ENCODE results near the gene SLC6A4. TPM values are rescaled to one million over a fixed set of nuclear protein-coding genes. Genes with fewer than 3 reads are reported as not detected.

SLC6A4 gene
- total and polyA plus RNA-seq, 4 donors, result 0.05 to 0.70 TPM; not detected in 2

- no peaks in the 10 kb centered on the region for H3K27me3 ChIP-seq (ENCODE audit: control insufficient read depth in 4 of 4, insufficient read depth in 4 of 4, low read length in 3 of 4)
- WGBS, result 39% methylated on average over 21 of the region's 21 CpGs
Observed at GRCh38 chr17:30237296-30238002, 2.0 kb upstream of the SLC6A4 start.

More at GRCh38 chr17:30237296-30238002, 2.0 kb upstream of the SLC6A4 start:
- Histone ChIP-seq H3K4me3 (ENCODE audit: low read depth in 1 of 3, low read length in 3 of 3) (no peak overlapping the region), H3K27ac (ENCODE audit: low read depth in 1 of 2, low read length in 2 of 2) (no peak overlapping the region), H3K9ac (ENCODE audit: low read depth in 1 of 2, low read length in 2 of 2) (no peak overlapping the region), H3K36me3 (ENCODE audit: control insufficient read depth in 4 of 4, insufficient read depth in 3 of 4, low read depth in 1 of 4, low read length in 3 of 4) (no peaks in the 10 kb centered on the region), H3K4me1 (ENCODE audit: control insufficient read depth in 4 of 4, insufficient read depth in 4 of 4, low read length in 3 of 4) (peaks cover 11 to 17% (median 16%) of the 10 kb centered on the region in 4 donors), H3K9me3 (ENCODE audit: control insufficient read depth in 4 of 4, low read length in 3 of 4) (no peaks in the 10 kb centered on the region)
- TF ChIP-seq YY1 (IDR thresholded peaks at IDR 0.05) (no peak), CTCF (IDR thresholded peaks at IDR 0.05; ENCODE audit: low read depth, low read length, missing input control) (no peak), SP1 (IDR thresholded peaks at IDR 0.05) (no peak), TAF1 (conservative IDR thresholded peaks at IDR 0.05) (no peak), RAD21 (IDR thresholded peaks at IDR 0.05) (no peak), FOXA1 (IDR thresholded peaks at IDR 0.05) (no peak), GABPA (IDR thresholded peaks at IDR 0.05 in 1 of 2, conservative IDR thresholded peaks at IDR 0.05 in 1 of 2) (no peak), HNF4G (IDR thresholded peaks at IDR 0.05) (no peak), ATF3 (IDR thresholded peaks at IDR 0.05) (no peak), RXRA (IDR thresholded peaks at IDR 0.05) (no peak), REST (IDR thresholded peaks at IDR 0.05) (no peak), FOXA2 (IDR thresholded peaks at IDR 0.05) (no peak), MAX (IDR thresholded peaks at IDR 0.05) (no peak), JUND (IDR thresholded peaks at IDR 0.05) (no peak), EGR1 (IDR thresholded peaks at IDR 0.05; ENCODE audit: low read depth in 2 of 2) (no peak), NR2F2 (IDR thresholded peaks at IDR 0.05) (no peak), HNF4A (conservative IDR thresholded peaks at IDR 0.05) (no peak), ZBTB33 (IDR thresholded peaks at IDR 0.05) (no peak)
- no peak for DNase-seq (ENCODE audit: low spot score)

Data from liver (tissue), 9 donors.